Muscle of arm (tissue), 14 donors: Measurements from ENCODE around the gene NRXN3. TPM values are rescaled to one million over a fixed set of nuclear protein-coding genes. Genes with fewer than 3 reads are reported as not detected.

ENCODE experiments used
- DNase-seq: peaks from one replicate; pipeline ENCODE4 v3.0.0-alpha.2; 2013
- long read RNA-seq, 11 donors: transcript quantifications; one replicate each; lab custom pipeline, GENCODE V29; 2026
- polyA plus RNA-seq, 12 donors: library from polyadenylated mRNA; unstranded; fragments of 120-200 nt; gene quantifications; one replicate each; pipeline ENCODE4 v1.2.1, GENCODE V29; 2013; ENCODE audit not compliant: insufficient read length in 12 of 12

Gene NRXN3
- polyA plus RNA-seq: 1 to 10 TPM in 6 of 12 donors, under 1 TPM in 4, not detected in 2; 0.43 to 8.4 (median 1.2) TPM
- long read RNA-seq, donor 1: 0 reads
- long read RNA-seq, donor 2: 0 reads
- long read RNA-seq, donor 3: 0 reads
- long read RNA-seq, donor 4: 0 reads
- long read RNA-seq, donor 5: 0 reads
- long read RNA-seq, donor 6: 0 reads
- long read RNA-seq, donor 7: 0 reads
- long read RNA-seq, donor 8: 0 reads
- long read RNA-seq, donor 9: 0 reads
- long read RNA-seq, donor 10: 0 reads
- long read RNA-seq, donor 11: 0 reads

GRCh38 chr14:78170203-78170602, at the start of gene NRXN3:
Gene NRXN3 (plus strand): TSS chr14:78170373. CDS start chr14:78243094, 72,721 bp downstream.
- no peak for DNase-seq

GRCh38 chr14:78122436-78122835, 47.7 kb upstream of the NRXN3 start:
- DNase-seq: no peak

GRCh38 chr14:78123650-78124253, 46.4 kb upstream of the NRXN3 start:
- no peak for DNase-seq

GRCh38 chr14:78127961-78128360, 42.2 kb upstream of the NRXN3 start:
- no peak for DNase-seq

- DNase-seq: no peak
Measured at GRCh38 chr14:78129375-78129774, 40.8 kb upstream of the NRXN3 start.

- no peak for DNase-seq
Measured at GRCh38 chr14:78130356-78130755, 39.8 kb upstream of the NRXN3 start.

GRCh38 chr14:78131201-78131600, 39.0 kb upstream of the NRXN3 start:
- no peak for DNase-seq

- DNase-seq: no peak
Measured at GRCh38 chr14:78131616-78132015, 38.6 kb upstream of the NRXN3 start.

- DNase-seq: no peak
Measured at GRCh38 chr14:78135450-78135891, 34.7 kb upstream of the NRXN3 start.

- no peak for DNase-seq
Measured at GRCh38 chr14:78136695-78137094, 33.5 kb upstream of the NRXN3 start.

- DNase-seq: no peak
Measured at GRCh38 chr14:78141590-78141989, 28.6 kb upstream of the NRXN3 start.

- DNase-seq: no peak
Measured at GRCh38 chr14:78142998-78143397, 27.2 kb upstream of the NRXN3 start.

- no peak for DNase-seq
Measured at GRCh38 chr14:78143489-78144145, 26.6 kb upstream of the NRXN3 start.

- no peak for DNase-seq
Measured at GRCh38 chr14:78152201-78153063, 17.7 kb upstream of the NRXN3 start.

GRCh38 chr14:78153064-78153341, 17.2 kb upstream of the NRXN3 start:
- DNase-seq: peak; percentile 16

- no peak for DNase-seq
Measured at GRCh38 chr14:78154827-78155226, 15.3 kb upstream of the NRXN3 start.

GRCh38 chr14:78156196-78156595, 14.0 kb upstream of the NRXN3 start:
- no peak for DNase-seq

GRCh38 chr14:78157494-78158437, 12.4 kb upstream of the NRXN3 start:
- DNase-seq: peak; percentile 9

- DNase-seq: no peak
Measured at GRCh38 chr14:78162202-78162601, 8.0 kb upstream of the NRXN3 start.

- DNase-seq: no peak
Measured at GRCh38 chr14:78164226-78164853, 5.8 kb upstream of the NRXN3 start.

GRCh38 chr14:78172428-78172827, 2.3 kb downstream of the NRXN3 start:
- no peak for DNase-seq
